RWPE1 (cell line): ENCODE results near the gene ASIC2.

ENCODE experiments used
- CTCF ChIA-PET: fragments of 350-600 bp; sonication (Branson Sonifier 250); formaldehyde crosslinking; extraction: SDS; loops from one replicate; lab custom pipeline; 2021; lab: Yijun Ruan, JAX
- POLR2A ChIA-PET: fragments of 400-600 bp; formaldehyde crosslinking; extraction: SDS; loops from one replicate; lab custom pipeline; 2020; ENCODE audit warnings: antibody characterized with exemption; ENCODE audit not compliant: low non-redundant PET; lab: Yijun Ruan, JAX
- DNase-seq: peaks from one replicate; pipeline ENCODE4 v3.0.0; 2012; ENCODE audit warnings: low spot score
- H3K27ac ChIP-seq: fragments of 450-650 bp; 2 replicates; pipeline ENCODE4 v1.5.1; 2017
- CTCF ChIP-seq: fragments of 450-650 bp; conservative IDR thresholded peaks from 2 replicates; pipeline ENCODE4 v1.5.1; 2017; ENCODE audit warnings: low read depth, mild to moderate bottlenecking

ASIC2 gene

GRCh38 chr17:33234233-33234632, 58.9 kb downstream of the ASIC2 start:
- DNase-seq: no peak
- ChIA-PET CTCF (no interaction called here), POLR2A (no interaction called here)
- H3K27ac ChIP-seq: no peak overlapping the region
- TF ChIP-seq CTCF: no peak

DNA sequence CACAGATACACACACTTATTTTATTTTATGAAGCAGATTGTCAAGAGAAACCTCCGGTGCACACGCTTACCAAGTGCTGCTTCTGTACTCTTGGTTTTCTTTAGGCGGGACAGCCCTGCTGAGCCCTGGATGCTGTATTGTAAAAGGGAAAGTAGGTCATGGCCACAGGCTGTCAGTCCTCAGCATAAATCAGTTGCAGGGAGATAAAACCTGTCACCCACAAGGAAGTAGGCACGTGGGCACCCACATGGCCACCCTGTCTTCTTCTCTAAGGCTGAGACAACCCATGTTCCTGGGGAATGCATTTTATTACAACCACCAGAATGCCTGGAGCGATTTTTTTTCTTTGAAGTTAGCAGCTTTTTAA, 59.3 kb downstream of the ASIC2 start:
- no peak overlapping the region for H3K27ac ChIP-seq
- no peak for DNase-seq
- POLR2A ChIA-PET: no interaction called here
- CTCF ChIA-PET: no interaction called here
- no peak for TF ChIP-seq CTCF

DNA sequence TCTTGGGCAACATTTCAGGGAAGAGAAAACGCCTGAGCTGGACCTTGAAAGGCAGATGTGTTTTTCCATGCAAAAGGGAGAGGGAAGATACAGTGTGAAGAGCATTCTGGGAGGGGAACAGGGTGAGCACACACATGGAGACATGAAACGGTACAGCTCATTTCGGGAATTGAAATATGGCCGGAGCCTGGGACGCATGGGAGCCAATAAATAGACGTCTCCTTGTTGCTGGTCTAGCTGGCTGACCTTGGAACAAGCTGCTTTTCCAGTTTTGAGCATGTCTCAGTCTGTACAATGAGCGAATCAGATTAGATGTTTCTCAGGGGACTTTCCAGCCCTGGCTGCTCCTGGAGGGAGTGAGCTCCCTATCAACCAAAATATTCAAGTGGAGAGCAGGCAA, 63.6 kb downstream of the ASIC2 start:
- TF ChIP-seq CTCF: no peak
- no peak overlapping the region for H3K27ac ChIP-seq
- ChIA-PET CTCF (no interaction called here), POLR2A (no interaction called here)
- no peak for DNase-seq

DNA sequence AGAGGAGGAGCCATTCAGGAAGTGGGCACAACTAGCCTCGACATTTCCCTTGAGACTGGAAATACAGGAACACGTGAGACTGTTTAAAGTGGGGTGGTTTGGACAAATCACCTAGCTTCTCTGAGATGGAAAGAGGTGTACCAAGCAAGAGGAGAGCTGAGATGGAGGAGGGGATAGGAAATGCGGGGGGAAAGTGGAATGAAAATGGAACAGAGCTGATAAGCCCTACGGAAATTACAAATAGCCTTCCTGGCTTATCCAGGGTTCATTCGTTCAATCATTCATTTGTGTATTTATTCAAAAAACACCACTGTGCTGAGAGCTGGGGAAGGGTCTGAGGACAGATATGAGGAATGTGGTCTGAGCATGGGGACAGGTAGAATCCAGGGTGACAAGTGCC, 64.1 kb downstream of the ASIC2 start:
- no peak for DNase-seq
- POLR2A ChIA-PET: no interaction called here
- TF ChIP-seq CTCF: no peak
- no peak overlapping the region for H3K27ac ChIP-seq
- CTCF ChIA-PET: no interaction called here

- DNase-seq: no peak
- CTCF ChIA-PET: no interaction called here
Measured at GRCh38 chr17:33228548-33228947, 64.5 kb downstream of the ASIC2 start.

GRCh38 chr17:33227911-33228310, 65.2 kb downstream of the ASIC2 start:
- CTCF ChIA-PET: no interaction called here
- no peak for DNase-seq
- no peak for TF ChIP-seq CTCF
- H3K27ac ChIP-seq: no peak overlapping the region
- POLR2A ChIA-PET: no interaction called here

More at GRCh38 chr17:33228548-33228947, 64.5 kb downstream of the ASIC2 start:
- POLR2A ChIA-PET: no interaction called here
- TF ChIP-seq CTCF: no peak
- no peak overlapping the region for H3K27ac ChIP-seq

DNA sequence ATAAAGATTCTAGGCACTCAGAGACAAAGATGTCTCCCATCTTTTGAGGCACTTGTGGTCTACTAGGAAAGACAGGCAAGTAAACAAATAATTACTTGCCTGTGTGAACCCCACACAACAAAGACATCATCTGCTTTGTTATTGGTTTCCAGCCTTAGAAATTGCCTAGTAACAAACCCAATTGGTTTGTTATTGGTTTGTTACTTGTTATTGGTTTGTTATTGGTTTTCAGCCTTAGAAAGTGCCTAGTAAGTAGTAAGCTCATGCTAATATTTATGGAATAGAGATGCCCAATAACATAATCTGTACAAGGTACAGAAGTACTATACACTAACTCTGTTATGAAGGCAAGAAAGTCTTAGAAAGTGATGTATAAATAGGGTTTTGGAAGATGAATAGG, 67.1 kb downstream of the ASIC2 start:
- CTCF ChIA-PET: no interaction called here
- DNase-seq: no peak
- POLR2A ChIA-PET: no interaction called here
- no peak for TF ChIP-seq CTCF
- H3K27ac ChIP-seq: no peak overlapping the region
